CD1c-positive myeloid dendritic cell (primary cell): ENCODE data around the gene SCGB1C2.

Source experiments
- DNase-seq: peaks from one replicate; pipeline ENCODE4 v3.0.0-alpha.2; 2016; ENCODE audit errors: extremely low spot score

SCGB1C2 gene

DNA sequence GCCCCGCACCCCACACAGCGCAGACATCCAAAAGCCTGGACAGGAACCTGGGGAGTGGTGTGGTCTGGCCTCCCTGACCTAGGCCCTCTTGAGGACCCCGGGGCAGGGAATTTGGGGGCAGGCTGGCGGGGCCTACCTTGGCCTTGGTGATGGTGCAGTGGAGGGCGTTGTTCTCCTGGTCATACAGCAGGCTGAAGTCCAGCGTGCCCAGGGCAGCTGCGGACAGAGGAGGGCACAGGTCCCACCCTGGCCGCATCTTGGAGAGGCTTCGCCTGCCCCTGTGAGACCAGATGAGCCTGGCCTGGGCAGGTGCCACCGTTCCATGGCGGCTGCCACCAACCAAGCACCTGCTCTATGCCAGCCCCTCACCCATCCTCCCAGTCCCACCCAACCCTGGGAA is 35.0 kb downstream of the SCGB1C2 start:
- no peak for DNase-seq

DNA sequence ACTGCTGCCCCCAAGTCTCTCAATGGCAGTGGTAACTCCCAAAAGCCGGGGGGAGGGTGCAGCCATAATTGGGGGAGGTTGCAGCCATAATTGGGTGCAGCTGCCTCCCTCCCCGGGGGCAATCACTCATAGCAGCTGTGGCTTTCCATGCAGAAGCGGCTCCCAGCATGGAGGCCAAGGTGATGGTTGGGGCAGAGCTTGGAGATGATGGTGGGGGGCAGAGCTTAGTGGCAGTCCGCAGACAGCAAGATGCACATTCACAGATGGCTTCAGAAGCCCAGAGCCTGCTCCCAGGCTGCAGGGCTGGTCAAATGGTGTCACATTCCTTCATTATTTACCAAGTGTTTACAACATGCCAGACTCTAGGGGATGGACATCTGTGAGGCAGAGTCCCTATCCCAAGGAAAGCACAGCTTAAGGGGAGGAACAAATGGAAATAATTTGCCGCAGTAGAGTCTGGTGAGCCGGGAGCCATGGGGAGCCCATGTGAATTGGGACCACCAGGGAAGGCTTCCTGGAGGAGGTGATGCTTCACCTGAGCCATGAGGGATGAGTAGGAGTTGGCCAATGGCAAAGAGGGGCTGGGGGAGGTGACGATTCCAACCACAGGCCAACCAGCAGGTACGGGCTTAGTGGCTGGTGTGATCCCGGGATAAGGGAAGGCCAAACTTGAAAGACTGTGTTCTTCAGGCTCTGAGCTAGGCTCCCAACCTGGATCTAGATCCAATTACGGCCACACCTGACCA is 36.0 kb downstream of the SCGB1C2 start:
- no peak for DNase-seq

DNA sequence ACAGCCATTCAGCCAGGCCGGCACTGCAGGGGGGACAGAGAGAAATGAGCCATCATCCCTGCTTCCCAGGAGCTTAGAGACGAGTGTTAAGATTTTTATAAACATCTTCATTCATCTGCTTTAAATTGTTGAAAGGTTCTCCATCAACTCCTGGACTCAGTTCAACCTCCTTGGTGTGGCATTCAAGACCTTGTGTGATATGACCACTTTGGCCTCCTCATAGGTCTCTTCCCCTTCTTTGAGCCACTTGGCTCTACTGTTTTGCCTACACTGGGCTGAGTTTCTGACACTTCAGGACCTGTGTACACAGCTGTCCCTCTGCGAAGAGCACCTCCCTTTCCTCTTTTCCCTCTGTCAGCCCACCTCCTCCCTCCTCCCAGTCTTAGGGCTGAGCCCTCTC is 39.8 kb downstream of the SCGB1C2 start:
- no peak for DNase-seq

DNA sequence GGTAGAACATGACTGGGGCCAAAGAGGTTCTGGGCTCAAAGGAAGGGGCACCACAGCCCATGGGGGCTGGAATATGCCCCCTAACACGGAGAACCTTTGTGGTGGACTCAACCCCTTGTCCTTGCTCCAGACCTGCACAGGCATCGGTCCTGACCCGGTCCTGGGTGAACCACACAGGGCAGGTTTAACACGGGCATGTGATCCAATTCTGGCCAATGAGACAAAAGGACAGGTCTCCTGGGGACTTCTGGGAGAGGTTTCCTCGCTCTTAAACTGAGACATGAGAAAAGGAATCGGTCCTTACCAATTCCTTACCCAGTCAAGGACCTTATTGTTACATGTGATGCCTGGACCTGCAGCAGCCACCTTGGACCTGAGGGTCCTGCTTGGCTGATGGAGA is 40.4 kb downstream of the SCGB1C2 start:
- no peak for DNase-seq

DNA sequence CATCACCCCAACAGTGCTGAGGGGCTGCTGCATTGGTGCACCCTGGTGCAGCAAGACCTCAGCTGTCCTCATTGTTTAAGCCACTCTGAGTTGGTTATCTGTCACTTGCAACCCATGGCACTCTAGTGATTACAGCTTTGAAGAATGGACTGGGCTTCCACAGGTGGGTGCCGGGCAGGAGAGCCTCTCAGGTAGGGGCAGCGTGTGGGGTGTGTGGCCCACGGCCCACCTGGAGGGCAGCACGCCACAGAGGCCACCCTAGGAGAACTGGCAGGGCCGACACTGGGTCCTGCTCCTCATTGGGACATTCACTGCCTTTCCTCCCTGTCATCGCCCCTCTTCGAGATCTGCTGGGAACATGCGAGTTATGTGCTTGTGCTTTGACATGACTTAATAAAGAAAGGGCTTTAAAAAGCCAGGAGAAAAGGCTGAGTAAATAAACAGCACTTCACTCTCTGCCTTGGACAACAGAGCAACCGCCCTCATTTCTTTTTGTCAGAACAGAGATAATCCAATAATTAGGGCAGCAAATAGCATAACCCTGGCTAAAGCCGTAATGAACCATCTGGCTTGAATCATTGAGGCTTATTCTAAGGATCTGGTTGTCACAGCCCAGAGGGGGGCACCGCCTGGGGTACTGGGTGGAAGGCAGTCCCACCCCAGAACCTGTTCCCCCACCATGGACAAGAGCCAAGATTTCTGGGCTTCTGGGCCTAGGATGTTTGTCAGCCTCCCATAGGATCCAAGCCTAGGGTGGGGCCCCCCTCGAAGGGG is 41.1 kb downstream of the SCGB1C2 start:
- DNase-seq = no peak

DNA sequence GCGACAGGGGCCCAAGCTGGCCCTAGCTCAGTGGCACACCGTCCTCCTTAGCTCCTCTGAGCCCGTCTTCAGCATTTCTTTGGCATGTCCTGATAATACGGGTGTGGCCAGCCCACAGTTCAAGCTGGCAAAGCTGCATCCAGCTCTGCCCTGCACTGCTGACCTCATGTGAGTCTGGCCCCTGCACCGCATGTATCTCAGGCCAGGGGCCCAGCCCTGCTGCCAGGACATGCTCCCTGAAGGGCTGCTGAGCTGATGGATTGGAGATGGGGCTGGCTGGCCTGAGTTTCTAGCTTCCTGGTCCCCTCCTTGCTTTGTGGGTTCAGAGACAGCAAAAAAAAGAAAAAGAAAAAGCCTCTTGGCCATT is 41.7 kb downstream of the SCGB1C2 start:
- no peak for DNase-seq

DNA sequence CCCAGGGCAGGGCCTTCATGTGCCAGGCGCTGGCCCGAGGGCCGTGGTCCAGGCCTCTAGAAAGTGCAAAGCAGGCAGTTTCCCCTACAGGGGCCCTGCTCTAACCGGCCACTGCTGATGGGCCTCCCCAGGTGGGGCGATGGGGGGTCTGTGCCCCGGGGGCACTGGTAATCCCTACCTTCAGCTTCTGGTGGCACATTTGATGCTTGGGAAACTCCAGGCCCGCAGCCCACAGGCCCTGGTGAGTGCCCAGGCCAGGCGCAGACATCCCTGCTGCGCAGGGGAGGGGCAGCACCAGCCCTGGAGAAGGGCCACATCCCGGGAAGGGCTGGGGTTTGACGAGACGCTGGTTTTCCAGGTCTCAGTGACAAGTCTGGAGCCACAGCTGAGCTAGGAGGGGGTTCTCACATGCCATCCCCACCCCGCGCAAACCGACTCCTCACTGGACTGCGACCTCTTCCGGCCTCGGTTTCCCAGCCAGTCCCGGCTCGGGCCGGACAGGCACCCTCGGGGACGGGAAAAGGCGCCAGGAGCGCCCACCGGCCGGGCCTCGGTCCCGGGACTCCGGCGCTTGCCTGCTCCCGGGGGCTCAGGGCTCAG is 42.5 kb downstream of the SCGB1C2 start:
- DNase-seq = no peak

DNA sequence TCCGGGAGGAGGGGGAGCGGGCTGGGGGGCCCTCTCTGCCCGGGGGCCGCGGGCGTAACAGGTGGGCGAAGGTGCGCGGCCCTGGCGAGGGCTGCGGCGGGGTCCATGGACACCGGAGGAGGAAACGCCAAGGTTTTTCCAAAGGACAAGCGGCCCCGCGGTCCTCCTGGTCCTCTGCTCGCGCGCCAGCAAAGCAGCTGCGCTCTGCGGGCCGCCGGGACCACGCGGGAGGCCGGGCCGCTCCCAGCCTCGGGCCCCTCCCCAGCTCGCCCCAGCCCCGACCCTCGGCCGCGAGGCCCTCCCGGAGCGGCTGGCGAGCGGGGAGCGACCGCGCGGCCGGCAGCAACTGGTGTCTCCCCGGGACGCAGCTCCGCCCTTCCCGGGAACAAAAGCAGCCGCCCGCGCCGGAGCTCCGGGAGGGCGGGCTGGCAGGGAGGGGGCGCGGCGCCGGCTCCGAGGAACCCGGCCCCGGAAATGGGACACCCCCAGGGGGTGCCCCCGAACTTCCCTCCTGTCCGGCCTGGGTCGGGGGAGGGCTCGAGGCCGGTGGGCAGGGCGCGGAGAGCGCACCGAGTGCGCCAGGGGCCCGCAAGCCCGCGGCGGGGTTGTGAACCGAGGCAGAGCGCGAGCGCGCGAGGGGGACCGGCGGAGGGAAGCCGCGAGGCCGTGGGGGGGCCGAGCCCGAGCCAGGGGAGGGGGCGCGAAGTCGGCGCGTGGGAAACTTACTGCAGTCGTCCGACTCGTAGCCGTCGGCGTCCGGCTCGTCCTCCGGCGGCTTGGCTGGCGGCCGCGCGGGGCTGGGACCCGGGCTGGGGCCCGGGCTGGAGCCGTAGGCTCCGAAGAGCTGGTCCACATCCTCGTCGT is 43.2 kb downstream of the SCGB1C2 start:
- DNase-seq = no peak

DNA sequence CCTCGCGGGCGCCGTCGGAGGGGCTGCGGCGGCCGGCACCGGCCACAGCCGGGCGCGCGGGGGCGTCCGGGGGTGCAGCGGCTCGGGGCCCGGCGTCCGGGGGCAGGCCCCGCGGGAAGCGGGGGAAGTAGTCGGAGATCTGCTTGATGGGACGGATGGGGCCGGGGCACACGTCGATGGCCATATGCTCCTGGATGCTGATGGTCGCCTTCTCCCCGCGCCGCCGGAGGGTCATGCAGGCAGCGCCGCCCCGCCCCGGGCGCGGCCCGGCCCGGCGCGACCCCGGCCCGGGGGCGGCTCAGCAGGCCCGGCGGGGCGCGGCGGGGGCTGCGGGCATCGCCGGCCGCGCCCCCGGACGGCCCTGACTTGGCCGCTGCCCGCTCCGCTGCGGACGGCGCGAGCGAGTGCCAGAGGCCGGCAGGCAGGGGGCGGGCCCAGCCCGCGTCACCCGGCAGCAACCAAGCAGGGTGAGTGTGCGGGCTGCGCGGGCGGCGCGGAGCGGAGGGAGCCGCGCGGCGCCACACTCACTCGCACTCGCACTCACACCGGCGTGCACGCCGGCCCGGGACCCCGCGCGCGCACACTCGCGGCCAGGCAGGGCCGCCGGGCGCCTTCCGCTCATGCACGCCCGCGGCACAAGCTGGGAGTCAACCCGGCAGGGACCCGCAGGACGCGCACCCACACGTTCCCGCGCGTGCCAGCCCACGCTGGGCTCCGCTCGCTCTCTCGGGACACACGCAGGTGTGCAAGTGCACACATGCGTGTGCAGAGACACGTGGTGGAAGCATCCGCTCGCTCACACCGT is 44.1 kb downstream of the SCGB1C2 start, which contains the start of gene DOC2B:
DOC2B (minus strand) TSS at position 406 of the 805 bp plus-strand sequence; CDS start at position 235, 171 bp downstream.
- peak; percentile 50 for DNase-seq

DNA sequence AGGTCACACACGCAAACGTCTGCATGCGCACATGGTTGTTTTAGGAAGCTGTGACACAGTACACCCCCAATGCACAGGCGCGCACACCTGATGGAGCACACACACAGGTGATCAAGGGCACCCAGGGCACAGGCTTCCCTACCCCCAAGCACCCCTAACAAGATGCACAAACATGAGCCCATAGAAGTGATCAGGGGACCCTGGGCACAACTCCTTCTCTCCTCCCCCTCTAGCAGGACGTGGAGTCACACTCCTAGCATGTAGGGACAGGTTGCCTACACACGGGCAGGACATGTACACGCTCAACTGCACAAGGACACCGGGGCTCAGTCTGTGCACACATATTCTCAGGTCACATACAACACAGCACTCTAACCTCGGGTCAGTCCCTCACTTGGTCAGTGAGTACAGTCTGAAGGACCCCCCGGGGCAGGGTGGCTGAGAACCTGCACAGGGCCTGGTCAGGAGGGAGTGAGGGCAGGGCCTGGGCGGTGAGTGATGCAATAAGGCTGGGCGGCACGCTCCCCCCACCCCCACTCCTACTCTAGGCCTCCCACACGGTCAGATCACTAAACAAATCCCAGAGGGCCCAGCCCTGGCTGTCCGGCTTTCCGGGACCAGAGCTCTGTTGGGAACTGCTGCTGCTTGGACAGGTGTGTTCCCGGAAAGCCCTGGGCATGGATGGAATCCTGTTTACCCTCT is 44.8 kb downstream of the SCGB1C2 start:
- DNase-seq = no peak

DNA sequence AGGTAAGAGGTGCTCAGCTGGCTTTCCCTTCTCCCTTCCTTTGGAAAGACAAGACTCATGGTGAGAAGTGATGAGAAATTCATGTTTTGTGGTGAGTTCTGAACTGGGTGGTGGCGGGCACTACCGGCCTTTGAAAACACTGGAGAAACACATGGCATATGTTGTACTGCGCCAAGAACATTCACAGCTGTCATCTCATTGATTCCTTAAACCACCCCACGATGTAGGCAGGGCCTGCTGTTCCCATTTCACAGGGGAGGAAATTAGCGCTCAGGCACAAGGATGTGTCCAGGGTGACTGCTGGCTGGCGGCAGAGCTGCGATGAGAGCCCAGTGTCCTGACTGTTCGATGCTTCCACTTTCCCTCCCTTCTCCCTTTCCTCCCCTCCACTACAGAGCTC is 45.7 kb downstream of the SCGB1C2 start:
- no peak for DNase-seq

DNA sequence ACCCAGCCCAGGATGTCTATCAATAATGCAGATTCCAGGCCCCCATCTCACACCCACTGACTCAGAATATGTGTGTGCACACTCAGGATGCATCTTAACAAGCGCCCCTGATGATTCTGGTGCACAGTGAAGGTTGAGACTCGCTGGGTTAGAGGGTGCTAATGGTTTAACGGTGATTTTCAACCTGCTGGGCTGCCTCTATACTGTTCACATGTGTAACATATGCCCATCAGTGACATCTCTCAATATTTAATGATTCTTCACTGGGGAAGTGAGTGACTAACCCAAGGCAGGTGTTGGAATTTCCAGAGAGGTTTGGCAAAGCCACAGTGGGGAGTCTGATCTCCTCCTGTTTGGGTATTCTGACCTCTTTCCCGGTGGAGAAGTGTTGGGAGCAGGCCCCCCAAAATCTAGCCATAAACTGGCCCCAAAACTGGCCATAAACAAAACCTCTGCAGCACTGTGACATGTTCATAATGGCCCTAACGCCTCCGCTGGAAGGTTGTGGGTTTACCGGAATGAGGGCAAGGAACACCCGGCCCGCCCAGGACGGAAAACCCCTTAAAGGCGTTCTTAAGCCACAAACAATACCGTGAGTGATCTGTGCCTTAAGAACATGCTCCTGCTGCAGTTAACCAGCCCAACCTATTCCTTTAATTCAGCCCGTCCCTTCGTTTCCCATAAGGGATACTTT is 48.2 kb downstream of the SCGB1C2 start:
- peak; percentile 34 for DNase-seq

DNA sequence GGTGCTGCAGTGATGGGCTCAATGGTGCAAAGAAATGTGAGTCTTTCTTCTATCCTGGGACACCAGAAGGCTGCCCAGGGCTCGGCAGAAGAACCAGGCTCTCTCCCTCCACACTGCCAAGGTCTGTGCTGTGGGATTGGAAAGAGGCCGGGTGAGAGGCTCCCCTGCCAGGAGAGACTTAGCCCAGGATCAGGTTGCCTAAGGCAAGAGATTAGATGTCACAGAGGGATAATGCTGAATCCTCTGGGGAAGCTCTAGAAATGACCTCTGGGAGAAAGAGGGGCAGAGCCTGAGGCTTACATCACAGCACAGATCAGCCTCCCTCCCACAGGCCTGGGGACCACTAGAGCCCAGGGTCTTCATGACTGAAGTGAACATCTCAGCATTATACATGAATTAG is 49.8 kb downstream of the SCGB1C2 start:
- no peak for DNase-seq
